Right lobe of liver (tissue), 6 donors: ENCODE measurements around the gene AQP12A. TPM values are rescaled to one million over a fixed set of nuclear protein-coding genes. Genes with fewer than 3 reads are reported as not detected.

ENCODE experiments used
- ATAC-seq, 4 donors: fragments of 200-7000 bp; cut with Tn5 transposase; one replicate each; pipeline ENCODE4 v1.9.1; 2020; ENCODE audit warnings: mild to moderate bottlenecking in 4 of 4, moderate library complexity in 4 of 4
- DNase-seq, 3 donors: peaks; one replicate each; pipeline ENCODE4 v3.0.0-alpha.2; 2020
- H3K27ac ChIP-seq, 3 donors: fragments of 200-600 bp; one replicate each; pipeline ENCODE4 v1.8.0; 2022
- H3K27me3 ChIP-seq, 2 donors: fragments of 200-600 bp; one replicate each; pipeline ENCODE4 v1.8.0; 2022
- H3K36me3 ChIP-seq, 4 donors: fragments of 200-600 bp; sonication (generic) in 1 of 4; one replicate each; pipeline versions ENCODE4 v1.5.1 to v1.8.0; 2017 to 2022; ENCODE audit warnings: control low read depth in 1 of 4
- H3K4me1 ChIP-seq, 4 donors: fragments of 200-600 bp; sonication (generic) in 1 of 4; one replicate each; pipeline versions ENCODE4 v1.5.1 to v1.8.0; 2017 to 2022; ENCODE audit warnings: control low read depth in 1 of 4
- H3K4me3 ChIP-seq, 3 donors: fragments of 200-600 bp; one replicate each; pipeline ENCODE4 v1.8.0; 2022
- H3K9me3 ChIP-seq, 4 donors: fragments of 200-600 bp; sonication (generic) in 1 of 4; one replicate each; pipeline versions ENCODE4 v1.5.1 to v1.8.0; 2017 to 2022; ENCODE audit warnings: control low read depth in 1 of 4
- POLR2A ChIP-seq: fragments of 450-650 bp; IDR thresholded peaks from one replicate; pipeline ENCODE4 v1.6.1; 2017; ENCODE audit warnings: antibody characterized with exemption, mild to moderate bottlenecking
- WGBS: methylation state at CpG from one replicate; pipeline ENCODE4 v1.1.6; 2018; ENCODE audit warnings: low coverage, low lambda C conversion rate; ENCODE audit not compliant: insufficient coverage; ENCODE audit errors: missing lambda C conversion rate; 5-methylcytosine and 5-hydroxymethylcytosine counted together
- intact Hi-C, 2 donors: fragments of 100-400 bp; cut with DNase I; formaldehyde crosslinking; loops; one replicate each; pipeline versions ENCODE4 v1.11.2 to v1.14.1; 2022
- total RNA-seq, 6 experiments: library from RNA; depleted of rRNA in 2 of 6; stranded (reverse); fragments of >200 nt in 2 of 6; fragmentation: NEBNext Ultra II Directional in 3 of 6; extraction: Animal tissue kit (Norgen Biotek cat#: 25700) in 3 of 6; gene quantifications; one replicate each; pipeline versions ENCODE4 v1.1.0 to v1.2.4, GENCODE V29; 2016 to 2023
- TF ChIP-seq, protein P1 (sequence below), 4 donors: fragments of 200-600 bp in 3 of 4; fragments of 450-650 bp in 1 of 4; IDR thresholded peaks; one replicate each; pipeline versions ENCODE4 v1.5.1 to v1.8.0; 2016 to 2022; ENCODE audit warnings: antibody characterized with exemption in 4 of 4, mild to moderate bottlenecking in 2 of 4
- donor health status: DM: no; HTN: yes; CAD: no.
- donor health status: DM: no; HTN: no; CAD: no.
- donor health status: DM: no; HTN: no; CAD: no.
- donor health status: DM: no; HTN: yes; CAD: no.
- donor health status: DM: no; HTN: yes; CAD: no.

Gene AQP12A
- total RNA-seq, 6 experiments from 2014 or later = not detected

- Histone ChIP-seq H3K36me3 (no peaks in the 10 kb centered on the region), H3K27ac (no peak overlapping the region), H3K4me1 (no peaks in the 10 kb centered on the region), H3K27me3 (no peaks in the 10 kb centered on the region), H3K9me3 (no peaks in the 10 kb centered on the region), H3K4me3 (no peak overlapping the region)
- ATAC-seq (no peak), DNase-seq (peak in 2 of 3 donors; percentile 14 to 42)
- TF ChIP-seq, protein P1, sequence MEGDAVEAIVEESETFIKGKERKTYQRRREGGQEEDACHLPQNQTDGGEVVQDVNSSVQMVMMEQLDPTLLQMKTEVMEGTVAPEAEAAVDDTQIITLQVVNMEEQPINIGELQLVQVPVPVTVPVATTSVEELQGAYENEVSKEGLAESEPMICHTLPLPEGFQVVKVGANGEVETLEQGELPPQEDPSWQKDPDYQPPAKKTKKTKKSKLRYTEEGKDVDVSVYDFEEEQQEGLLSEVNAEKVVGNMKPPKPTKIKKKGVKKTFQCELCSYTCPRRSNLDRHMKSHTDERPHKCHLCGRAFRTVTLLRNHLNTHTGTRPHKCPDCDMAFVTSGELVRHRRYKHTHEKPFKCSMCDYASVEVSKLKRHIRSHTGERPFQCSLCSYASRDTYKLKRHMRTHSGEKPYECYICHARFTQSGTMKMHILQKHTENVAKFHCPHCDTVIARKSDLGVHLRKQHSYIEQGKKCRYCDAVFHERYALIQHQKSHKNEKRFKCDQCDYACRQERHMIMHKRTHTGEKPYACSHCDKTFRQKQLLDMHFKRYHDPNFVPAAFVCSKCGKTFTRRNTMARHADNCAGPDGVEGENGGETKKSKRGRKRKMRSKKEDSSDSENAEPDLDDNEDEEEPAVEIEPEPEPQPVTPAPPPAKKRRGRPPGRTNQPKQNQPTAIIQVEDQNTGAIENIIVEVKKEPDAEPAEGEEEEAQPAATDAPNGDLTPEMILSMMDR (IDR thresholded peaks at IDR 0.05) = no peak
- TF ChIP-seq POLR2A = no peak
- intact Hi-C loops = no loop called here
- WGBS = 44% methylated on average over 3 of the region's 19 CpGs
These were observed 13.0 kb downstream of the AQP12A start for GRCh38 chr2:240704651-240705050.

DNA sequence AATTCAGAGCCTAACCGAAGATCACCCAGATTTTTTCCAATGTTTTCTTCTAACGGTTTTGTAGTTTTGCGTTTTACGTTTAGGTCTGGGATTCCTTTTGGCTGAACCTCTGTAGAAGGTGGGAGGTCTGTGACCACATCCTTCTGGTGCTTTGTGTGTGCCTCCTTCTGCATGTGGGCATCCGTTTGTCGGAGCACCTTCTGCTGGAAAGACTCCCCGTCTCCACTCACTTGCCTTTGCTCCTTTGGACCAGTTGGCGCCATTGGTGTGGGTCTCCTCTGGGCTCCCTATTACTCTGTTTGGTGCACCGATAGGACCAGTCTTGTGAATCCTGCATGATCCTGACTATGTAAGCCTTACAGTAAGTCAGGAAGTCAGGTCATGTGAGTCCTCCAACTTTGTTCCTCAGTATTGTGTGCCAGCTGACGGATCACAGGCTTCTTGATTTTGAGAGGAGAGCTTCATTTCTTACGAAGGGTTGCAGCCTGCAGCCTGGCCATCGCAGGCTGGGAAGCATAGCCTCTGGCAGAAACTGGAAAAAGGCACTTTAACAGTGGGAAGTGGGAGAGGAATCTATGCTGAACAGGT, 13.6 kb downstream of the AQP12A start:
- no peaks in the 10 kb centered on the region for H3K4me1 ChIP-seq
- peak in 2 of 3 donors; percentile 7 to 21 for DNase-seq
- H3K36me3 ChIP-seq = no peaks in the 10 kb centered on the region
- H3K4me3 ChIP-seq = no peak overlapping the region
- intact Hi-C loops = no loop called here
- no peaks in the 10 kb centered on the region for H3K9me3 ChIP-seq
- H3K27me3 ChIP-seq = no peaks in the 10 kb centered on the region
- no peak overlapping the region for H3K27ac ChIP-seq
- 60% methylated on average over 11 of the region's 12 CpGs for WGBS
- TF ChIP-seq, protein P1 (IDR thresholded peaks at IDR 0.05) = no peak
- peak in 2 of 4 donors; percentile 40 to 44 for ATAC-seq

DNA sequence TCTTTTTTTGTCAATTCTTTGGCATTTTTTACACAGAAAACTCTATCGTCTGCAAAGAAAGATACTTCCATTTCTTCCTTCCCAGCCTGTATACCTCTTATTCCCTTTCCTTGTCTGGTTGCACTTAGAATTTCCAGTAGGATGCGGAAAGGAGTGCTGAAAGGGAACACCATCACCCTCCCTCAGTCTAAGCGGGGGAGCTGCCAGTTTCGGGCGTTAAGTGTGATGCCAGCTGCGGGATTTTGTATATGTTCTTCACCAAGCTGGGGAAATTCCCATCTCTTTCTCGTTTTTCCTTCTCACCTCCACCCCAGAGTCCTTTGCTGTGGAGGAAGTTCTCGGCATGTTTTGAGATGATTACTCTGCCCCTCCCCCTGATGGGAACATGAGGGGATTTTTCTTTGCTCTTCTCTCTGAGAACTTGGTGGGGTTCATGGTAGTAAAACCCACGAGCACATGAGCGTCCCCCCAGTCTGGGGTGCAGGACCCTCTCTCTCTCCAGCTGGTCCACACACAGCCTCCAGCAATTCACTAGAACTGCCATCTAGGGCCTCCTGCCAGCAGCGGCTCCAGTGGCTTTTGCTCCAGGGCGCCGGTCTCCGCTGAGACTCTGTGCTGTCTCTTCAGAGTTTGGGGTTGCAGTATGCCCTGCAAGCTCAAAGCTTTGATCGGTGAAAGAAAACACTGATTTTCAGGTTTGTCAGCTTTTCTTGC, 15.5 kb downstream of the AQP12A start:
- no peak overlapping the region for H3K27ac ChIP-seq
- TF ChIP-seq, protein P1 (IDR thresholded peaks at IDR 0.05) = no peak
- TF ChIP-seq POLR2A = no peak
- no peaks in the 10 kb centered on the region for H3K4me1 ChIP-seq
- no peak overlapping the region for H3K4me3 ChIP-seq
- no peaks in the 10 kb centered on the region for H3K36me3 ChIP-seq
- peak in 1 of 3 donors; percentile 18 for DNase-seq
- no peak for ATAC-seq
- no peaks in the 10 kb centered on the region for H3K9me3 ChIP-seq
- 58% methylated on average over 10 of the region's 15 CpGs for WGBS
- intact Hi-C loops = no loop called here
- no peaks in the 10 kb centered on the region for H3K27me3 ChIP-seq

DNA sequence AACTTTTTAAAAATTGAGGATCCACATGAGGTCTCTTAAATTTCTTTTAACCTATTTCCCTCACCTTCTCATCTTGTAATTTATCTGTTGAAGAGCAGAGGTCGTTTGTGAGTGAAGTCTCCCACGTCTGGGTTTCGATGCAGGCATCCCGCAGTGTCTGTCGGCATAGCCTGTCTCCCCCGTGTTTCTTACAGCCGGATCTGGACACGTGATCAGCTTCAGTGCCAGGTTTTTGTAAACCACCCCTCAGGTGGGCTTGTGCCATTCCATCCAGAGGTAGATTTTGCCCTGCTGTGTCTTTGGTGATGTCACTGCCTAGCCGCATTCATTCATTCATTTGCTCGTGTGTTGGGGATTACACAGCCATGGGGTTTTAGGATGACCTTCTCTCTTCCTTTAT, 16.2 kb downstream of the AQP12A start:
- intact Hi-C loops = no loop called here
- TF ChIP-seq, protein P1 (IDR thresholded peaks at IDR 0.05) = no peak
- no peak for TF ChIP-seq POLR2A
- peak in 1 of 3 donors; percentile 7 for DNase-seq
- no peak for ATAC-seq
- H3K4me3 ChIP-seq = no peak overlapping the region
- 32% methylated on average over 6 of the region's 10 CpGs for WGBS
- H3K36me3 ChIP-seq = no peaks in the 10 kb centered on the region
- no peaks in the 10 kb centered on the region for H3K4me1 ChIP-seq
- H3K9me3 ChIP-seq = no peaks in the 10 kb centered on the region
- no peaks in the 10 kb centered on the region for H3K27me3 ChIP-seq
- H3K27ac ChIP-seq = no peak overlapping the region
